Activated CD8-positive, alpha-beta memory T cell treated with anti-CD3 and anti-CD28 coated beads, Interleukin-2, amount 50 U/mL, for 24 hours (primary cell): Measurements from ENCODE around the gene TRABD2B.

Experiments
- DNase-seq: peaks from one replicate; pipeline ENCODE4 v3.0.0-alpha.2; 2020; ENCODE audit errors: extremely low read depth

TRABD2B gene

DNA sequence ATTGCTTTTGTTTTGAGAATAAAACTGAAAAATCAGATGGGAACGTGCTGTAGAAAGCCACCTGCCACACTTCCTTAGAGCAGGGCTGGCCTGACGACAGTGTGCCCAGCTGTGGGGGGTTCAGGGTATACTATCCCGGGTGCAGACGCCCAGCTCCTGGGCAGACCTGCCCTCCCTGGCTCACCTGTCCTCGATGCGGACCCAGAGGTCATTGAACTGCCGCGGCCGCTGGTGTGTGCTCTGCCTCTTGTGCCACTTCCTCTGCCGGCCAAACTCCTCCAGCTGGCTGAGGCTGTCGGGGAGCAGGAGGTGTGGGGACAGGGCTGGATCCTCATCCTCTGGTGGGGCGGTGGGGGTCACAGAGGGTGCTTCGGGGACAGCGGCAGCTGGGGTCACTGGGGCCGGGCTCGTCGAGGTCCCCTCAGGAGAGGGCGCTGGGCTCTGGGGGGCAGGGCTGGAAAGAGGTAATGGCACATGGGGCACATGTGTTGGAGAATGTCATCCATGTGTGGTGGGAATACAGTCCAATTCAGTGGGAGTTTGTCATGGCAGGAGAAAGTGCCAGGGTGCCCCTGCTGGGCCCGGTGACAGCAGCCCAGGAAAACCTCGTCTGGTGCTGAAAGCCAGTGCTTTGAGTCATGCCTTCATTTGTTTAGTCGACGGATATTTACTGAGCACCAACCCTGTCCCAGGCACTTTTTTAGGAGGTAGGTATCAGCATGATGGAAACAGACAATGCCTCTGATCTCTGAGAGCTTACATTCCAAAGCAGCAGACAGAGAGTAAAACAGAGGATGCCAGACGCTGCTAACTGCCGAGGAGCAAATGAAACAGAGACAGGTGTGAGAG lies 222.0 kb downstream of the TRABD2B start:
- DNase-seq: no peak

DNA sequence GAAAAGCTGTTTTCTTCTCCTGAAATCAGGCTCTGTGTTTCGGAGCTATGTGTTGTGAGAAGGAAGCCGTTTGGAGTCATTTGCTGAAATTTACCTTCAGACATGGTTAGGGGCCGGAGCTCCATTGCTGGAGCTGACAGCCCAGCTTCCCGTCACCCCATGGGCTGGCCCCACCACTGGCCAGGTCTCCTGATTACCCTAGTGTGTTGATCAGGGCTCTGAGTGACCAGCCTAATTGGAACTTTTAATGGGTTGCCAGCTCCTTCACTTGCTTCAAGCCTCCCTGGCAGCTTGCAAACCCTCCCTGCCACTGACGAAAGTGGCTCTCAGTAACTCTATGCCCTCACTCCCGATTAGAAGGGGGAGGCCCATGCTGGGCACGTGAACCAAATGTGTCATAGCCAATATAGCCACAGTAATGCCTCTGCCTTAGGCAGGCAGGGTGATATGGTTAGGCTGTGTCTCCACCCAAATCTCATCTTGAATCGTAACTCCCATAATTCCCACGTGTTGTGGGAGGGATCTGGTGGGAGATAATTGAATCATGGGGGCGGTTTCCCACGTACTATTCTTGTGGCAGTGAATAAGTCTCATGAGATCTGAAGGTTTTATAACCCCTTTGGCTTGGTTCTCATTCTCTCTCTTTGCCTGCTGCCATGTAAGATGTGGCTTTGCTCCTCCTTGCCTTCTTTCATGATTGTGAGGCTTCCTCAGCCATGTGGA lies 224.1 kb downstream of the TRABD2B start:
- DNase-seq: no peak

DNA sequence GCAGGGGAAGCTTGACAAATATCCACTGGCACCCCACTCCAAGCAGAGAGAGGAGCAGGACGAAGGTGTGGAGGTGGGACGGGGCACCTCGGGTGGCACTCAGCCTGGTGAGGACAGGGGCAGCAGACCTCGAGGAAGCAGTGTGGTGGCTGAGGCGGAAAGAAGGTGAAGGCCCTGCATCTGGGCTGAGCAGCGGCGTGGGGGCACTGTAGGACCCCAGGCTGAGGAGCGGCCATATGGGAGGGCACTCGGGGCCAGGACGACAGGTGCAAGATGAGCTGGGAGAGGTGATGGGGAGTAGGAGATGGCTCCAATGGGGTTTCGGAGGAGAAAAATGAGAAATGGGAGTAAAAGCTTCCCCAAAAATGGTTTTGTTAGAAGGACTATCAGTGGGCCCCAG lies 224.9 kb downstream of the TRABD2B start:
- no peak for DNase-seq

DNA sequence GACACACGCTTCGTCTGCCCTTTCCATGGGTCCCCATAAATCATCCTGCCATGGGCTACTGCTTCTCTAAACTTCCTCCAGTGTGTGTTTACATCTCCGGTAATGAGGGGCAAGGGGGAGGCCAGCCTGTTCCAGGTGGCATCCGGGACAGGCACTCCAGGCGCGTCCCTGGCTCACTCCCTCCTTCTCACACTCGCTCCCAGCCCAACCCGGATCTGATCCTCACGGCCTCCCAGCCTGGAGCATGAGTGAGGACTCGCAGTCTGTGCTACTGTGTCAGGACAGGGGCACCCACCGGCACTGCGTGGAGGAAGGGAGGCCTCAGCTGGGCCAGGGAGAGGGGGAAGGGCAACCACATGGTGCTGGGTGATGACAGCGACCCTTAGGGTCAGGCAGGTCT lies 225.4 kb downstream of the TRABD2B start:
- DNase-seq: no peak

DNA sequence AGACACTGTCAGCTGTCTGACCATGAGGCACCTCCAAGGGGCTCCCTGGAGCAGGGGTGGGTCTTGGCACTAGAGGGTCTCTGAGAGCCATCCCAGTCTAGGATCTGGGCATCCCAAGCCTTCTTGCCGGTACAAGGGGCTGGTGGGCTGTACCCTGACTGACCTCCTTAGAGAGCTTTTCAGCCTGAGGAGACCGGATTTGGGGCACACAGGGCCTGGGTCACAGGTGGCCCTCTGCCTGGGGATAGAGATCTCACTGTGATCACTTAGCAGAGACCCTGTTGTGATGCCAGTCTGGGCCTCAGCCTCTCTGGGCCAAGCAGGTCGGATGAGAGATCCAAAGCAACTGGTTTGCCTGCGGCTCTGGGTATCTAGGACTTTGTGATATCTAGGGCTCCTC lies 227.2 kb downstream of the TRABD2B start:
- no peak for DNase-seq

DNA sequence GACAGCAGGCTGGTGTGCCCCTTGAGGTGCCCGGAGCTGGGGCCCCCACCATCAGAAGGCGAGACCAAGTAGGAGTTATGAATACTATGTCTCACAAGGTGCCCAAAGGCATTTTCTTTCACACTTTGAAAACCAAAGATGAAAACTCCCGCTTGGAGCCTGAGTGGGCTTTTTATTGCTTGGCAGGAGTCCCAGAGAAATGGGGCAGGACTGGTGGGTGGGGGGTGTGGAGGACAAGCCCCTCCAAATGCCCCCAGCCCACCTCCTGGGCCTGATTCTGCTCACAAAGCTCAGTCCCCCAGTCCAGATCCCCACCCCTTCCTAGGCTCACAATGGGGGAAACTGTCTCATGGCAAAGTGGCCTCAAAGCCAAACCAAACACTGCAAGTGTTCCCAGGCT lies 227.9 kb downstream of the TRABD2B start:
- DNase-seq: no peak

DNA sequence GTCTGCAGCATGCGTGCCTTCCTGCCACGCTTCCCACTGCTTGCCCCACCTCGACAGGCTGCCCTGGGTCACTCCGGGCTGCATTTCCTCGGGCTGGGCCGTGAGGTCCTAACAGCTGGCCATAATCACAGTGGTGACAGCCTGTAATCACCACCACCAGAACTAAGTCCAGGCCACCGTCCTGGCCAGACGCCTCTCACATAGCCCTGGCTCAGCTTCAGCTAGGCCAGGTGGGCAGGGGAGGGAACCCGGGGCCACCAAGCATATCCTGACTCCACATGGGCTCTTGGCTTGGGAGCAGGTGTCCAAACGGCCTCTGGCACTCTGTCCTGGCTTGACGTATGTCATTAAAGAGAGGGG lies 229.5 kb downstream of the TRABD2B start:
- DNase-seq: no peak

DNA sequence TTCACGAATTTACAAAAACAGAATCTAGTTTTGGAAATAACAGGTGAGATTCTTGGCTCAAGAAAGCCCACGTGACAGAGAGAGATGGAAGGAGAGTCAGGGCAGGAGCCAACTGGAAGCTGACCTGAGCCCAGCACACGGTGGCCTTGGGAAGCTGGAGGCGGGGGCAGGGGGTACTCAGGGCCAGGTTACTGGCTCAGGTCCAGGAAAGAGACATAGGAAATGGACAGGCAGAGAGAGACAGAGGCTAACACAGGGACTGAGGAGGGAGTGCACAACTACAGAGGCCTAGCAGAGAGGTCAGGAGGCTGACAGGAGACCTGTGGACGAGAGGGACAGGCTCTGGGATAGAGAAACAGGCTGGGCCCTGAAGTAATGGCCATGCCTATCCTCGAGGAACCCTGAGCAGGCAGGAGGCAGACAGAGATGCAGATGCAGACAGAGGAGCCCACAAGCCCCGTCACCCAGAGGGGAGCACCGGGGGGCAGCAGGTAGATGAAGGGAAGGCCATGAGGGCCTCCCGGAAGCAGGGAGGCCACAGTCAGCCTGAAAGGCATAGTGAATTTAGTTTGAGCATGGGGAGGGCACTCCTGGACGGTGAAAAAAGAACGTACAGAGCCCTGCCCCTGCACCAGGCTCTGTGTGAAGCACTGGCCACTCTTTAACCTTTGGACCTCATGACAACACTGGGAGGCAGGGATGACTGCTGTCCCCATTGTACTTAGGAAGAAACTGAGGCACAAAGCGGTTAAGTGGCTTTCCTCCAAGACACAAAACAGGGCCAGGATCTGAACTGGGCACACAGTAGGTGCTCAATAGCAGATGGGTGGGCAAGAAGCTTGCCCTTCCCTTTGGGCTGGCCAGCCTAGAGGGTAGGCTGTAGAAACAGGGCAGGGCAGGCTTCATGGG lies 230.1 kb downstream of the TRABD2B start:
- no peak for DNase-seq

DNA sequence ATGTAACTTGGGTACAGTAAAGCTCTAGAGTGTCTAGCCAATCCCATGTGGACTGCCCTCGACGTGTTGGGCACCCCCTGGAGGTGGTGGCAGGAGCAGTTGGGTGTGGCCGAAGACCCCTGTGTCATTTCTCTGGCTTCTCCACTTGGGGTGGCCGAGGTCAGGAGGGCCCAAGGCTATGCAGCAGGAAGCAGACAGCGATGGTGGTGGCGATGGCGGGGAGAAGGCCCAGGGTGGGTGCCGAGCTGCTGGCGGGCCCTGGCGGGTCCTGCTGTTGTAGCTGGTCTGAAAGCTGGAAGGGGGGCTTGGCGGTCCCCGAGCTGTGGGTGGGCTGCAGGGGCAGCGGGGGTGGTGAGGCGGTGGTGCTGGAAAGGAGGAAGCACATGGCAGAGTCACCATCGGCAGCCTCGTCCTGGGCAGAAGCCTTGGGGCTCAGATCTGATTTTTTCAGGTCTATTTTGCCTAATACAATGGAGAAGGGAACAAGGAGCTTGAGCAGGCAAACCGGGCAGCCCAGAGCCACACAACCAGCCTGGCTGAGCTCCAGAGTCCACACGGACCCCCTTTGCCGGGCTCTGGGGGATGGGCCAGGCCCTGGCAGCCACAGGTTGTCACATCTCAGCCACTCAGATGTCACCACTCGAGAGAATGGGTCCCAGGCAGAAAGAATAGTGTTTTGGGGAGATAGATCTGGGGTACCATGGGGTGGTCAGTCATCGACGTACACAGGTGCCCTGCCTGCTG lies 231.3 kb downstream of the TRABD2B start:
- DNase-seq: no peak

DNA sequence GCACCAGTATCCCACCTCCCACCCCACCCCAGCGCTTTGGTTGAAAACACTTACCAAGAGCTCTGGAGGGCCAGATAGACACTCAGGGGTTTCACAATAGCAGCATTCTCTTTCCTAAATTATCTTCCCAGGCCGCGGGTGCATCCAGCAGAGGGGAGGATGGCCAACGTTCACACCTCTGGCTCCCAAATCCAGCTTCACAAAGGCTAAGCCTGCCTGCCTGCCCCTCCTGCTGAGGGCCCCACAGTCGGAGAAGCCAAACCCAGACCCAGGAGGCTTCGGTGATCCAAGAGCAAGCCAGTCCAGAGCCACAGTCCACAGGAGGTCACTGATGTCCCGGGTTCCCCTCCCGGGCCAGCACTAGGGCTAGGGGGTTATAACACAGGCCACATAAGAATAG lies 231.9 kb downstream of the TRABD2B start:
- no peak for DNase-seq

DNA sequence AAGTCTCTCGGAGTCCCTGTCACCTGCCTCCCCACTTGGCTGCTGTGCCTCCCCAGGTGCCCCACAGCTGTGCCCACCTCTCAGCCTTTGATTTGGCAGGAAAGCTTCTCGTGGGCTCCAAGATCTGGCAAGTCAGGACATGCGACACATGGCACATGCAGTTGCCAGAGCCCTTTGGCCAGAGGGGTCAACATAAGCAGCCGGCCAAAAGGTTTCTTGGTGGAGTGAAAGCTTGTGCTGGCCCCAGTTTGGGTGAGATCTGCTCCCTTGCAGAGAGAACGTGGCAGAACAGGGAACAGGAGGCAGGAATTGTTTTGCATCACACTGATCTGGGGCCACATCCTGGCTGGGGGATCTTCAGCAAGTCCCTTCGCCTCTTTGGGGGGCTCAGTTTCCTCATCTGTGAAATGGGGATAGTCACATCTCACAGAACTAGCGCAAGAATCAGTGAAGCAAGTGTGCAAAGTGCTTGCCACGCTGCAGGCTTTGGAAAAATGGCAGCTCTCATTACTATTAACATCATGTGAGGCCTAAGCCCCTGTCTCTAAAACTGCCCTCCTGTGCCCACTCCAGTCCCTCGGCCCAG lies 232.6 kb downstream of the TRABD2B start:
- DNase-seq: no peak

DNA sequence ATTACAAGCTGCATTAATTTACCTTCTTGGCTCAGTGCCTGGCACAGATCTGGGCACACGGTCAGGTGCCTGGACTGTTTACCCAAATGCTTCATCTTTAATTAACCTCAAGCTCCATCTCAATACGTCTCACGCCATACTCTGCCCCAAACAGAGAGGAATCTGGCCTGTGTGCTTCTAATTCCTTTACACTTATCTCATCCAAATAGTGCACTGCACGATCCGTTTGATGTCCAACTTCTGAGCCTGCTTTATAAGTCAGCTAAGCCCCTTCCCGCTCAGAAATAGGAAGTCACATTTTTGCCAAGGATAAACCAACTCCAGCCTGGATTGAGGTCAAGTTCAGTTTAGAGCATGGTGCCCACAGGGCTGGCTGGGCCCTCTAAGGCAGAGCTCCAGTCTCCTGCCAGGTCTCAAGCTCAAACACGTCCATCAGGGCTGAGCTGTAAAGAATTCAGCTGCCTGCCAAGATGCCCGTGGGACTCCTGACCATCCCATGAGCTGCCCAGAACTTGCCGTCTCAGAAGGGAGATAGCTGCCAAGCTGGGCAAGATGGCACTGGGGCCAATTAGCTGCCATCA lies 233.5 kb downstream of the TRABD2B start:
- DNase-seq: no peak

DNA sequence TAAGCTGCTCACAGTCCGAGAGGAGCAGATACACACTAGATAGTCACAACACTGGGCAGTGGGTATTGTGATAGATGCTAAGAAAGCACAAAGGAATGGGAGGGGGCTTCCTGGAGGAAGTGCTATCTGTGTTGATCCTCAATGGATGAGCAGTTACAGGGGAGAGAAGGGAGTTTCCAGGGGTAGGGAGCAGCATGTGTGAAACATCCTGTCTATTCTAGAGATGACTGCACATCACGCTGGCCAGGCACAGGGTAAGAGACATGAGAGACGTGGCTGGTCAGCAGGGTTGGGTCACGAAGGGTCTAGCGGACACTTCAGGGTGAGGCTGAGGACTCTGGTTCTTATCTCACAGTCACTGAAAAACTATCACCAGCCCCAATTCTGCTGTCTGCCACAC lies 235.2 kb downstream of the TRABD2B start:
- DNase-seq: no peak

DNA sequence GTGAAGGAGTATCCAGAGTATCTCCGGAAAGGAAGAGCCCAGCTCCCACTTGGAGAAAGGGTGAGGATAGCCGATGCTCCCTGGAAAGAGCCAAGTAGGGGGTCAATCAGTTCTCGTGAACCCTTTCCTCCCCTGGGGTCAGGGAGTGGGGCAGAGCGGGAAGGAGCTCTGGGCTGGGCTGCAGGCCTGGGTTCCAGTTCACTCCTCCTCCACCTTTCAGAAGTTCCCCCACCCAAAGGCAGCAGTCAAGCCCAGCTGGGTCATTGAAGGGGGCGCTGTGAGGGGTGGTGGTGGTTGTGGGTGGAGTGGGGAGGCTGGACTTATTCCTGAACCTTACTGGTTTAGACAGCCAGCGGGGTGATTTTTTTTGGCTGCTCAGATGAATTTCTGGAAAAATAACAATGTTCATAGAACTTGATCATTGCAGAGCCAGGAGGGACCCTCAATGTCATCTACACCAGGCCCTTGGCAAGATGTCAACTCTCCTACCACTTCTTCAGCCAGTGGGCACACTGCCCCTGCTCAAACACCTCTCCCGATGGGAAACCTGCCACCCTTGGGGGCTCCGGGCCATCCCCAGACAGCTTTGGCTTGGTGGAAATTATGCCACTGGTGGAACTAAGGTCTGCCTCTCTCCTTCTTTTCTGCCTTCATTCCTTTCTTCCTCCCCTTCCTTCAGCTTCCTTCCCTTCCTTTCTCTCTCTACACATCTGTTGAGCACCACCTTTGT lies 235.8 kb downstream of the TRABD2B start:
- DNase-seq: no peak

DNA sequence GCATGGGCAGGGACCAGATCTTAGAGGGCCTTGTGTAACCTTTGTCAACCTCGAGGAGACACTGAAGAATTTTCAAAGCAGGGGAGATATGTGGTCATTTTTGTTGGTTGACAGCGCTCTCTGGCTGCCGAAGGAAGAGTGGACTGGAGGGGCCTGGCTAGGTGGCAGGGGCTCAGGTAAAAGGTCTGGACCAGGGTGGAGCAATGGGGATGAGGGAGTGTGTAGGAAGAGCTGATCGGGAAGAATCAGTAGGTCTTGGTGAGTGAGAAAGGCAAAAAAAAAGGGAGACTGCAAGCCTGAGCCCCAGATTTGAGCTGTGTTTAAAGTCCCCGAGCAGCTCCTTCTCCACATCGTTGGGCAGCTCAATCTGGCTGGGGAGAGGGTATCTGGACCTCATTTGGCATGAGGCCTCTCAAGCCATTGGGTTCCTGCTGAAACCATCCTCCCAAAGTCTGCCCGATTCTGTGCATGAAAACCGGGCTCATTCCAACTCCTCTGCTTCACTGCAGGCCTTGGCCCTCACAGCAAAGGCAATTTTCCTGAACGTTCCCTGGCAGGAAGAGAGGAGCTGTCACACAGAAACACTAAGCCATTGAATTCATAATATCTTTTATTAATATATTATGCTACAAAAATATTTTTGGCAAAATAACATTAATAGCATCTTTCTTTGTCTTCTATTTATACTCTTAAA lies 237.1 kb downstream of the TRABD2B start:
- DNase-seq: no peak

DNA sequence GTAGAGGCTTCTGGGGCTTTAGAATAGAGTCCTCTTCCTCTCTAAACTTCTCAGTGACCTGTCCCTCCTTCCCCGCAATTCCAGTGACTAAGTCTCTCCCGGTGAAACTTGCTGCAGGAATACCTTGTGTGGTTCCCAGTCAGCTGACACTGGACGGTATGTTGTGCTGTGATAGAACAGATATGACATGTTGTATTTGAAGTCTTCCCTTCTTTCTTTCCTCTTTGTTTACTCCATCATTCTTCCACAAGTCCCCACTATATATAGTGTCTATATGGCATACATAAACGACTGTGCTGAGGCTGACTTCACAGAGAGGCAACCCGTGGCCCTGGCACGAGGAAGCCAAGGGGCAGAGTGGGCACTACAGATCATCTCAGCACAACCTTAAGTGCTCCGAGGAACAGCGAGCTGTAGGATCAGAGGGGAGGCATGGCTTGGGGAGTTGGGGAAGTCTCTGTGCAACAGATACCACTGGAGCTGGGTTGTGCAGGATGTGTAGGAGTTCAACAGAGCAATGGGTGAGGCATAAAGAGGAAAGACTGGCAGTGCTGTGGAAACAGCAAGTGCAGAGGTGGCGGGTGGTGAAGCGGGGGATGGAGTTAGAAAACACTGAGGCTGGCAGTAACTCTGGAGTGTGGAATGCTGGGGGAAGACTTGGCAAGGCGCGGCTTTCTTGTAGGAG lies 237.8 kb downstream of the TRABD2B start:
- DNase-seq: no peak

DNA sequence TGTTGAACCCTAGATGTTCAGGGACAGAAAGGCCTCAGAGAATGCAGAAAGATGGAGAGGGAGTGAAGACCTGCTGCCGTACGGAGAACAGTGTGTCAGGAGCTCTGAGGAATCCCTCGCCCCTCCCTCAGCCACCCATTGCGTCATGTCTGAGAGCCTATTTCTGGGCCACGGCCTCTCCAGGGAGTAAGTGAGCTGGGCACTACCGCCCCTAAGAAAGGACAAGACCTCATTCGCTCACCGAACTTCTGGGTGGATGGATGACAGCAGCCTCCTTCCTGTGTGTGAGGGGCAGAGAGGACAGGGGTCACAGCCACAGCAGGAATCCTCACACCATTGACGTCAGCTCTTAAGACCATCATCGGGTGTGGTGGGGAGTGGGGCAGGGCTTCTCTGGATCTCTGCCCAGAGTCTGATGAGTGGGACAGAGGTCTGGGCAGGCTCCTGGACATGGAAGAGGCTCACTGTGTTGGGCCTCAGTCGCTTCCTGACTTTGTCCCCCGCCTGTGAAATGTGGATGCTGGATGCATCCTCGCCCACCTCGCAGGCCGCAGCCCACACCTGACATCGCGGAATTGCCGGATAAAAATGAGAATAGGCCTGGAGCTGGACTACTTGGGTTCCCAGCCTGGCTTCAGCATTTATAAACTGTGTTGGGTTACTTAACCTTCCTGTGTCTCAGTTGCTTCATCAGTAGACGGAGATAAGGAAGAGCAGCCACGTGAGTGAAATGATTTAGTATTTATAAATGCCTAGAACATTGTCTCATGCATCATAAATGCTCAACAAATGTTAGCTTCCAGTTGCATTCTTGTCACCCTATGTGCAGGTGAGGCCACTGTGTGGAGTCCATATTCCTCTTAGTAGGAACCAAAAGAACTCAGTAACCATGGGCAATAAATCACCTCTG lies 238.6 kb downstream of the TRABD2B start:
- no peak for DNase-seq
